Stimulated activated CD4-positive, alpha-beta T cell treated with anti-CD3 and anti-CD28 coated beads, Interleukin-12 subunit alpha, Interleukin-12 subunit beta, amount 100 ng/mL, for 24 hours (primary cell): ENCODE results near the gene SYT12.
"Not testable (repeated sequence)": the region's sequence is repeated elsewhere in the genome, so short reads cannot be mapped to it uniquely, and the experiment has no call there.

Source experiments
- DNase-seq, 2 experiments: peaks; one replicate each; pipeline ENCODE4 v3.0.0-alpha.2; 2020; ENCODE audit warnings: low read depth in 2 of 2

SYT12 gene

GRCh38 chr11:66996609-66997273 is 26.2 kb upstream of the SYT12 start:
- DNase-seq, result no peak

GRCh38 chr11:66999555-66999954 is 23.4 kb upstream of the SYT12 start:
- no peak for DNase-seq

- DNase-seq, result no peak
Observed at GRCh38 chr11:67001332-67001731, 21.6 kb upstream of the SYT12 start.

- no peak for DNase-seq
Observed at GRCh38 chr11:67002297-67002913, 20.5 kb upstream of the SYT12 start.

GRCh38 chr11:67002921-67003411 is 20.0 kb upstream of the SYT12 start:
- DNase-seq, result no peak

GRCh38 chr11:67005200-67005599 is 17.7 kb upstream of the SYT12 start:
- not testable (repeated sequence) for DNase-seq

- peak in 1 of 2 experiments; percentile 15 for DNase-seq
Observed at GRCh38 chr11:67006029-67006884, 16.7 kb upstream of the SYT12 start.

GRCh38 chr11:67007126-67007525 is 15.8 kb upstream of the SYT12 start:
- DNase-seq, result no peak

GRCh38 chr11:67010296-67010905 is 12.5 kb upstream of the SYT12 start:
- no peak for DNase-seq

GRCh38 chr11:67013511-67014045 is 9.4 kb upstream of the SYT12 start:
- no peak for DNase-seq

GRCh38 chr11:67014343-67014742 is 8.6 kb upstream of the SYT12 start:
- DNase-seq, result no peak

- no peak for DNase-seq
Observed at GRCh38 chr11:67015048-67015447, 7.9 kb upstream of the SYT12 start.

- no peak for DNase-seq
Observed at GRCh38 chr11:67016550-67016949, 6.4 kb upstream of the SYT12 start.

- no peak for DNase-seq
Observed at GRCh38 chr11:67020949-67021348, 2.0 kb upstream of the SYT12 start.

- DNase-seq, result no peak
Observed at GRCh38 chr11:67022341-67022933, 497 bp upstream of the SYT12 start.

- no peak for DNase-seq
Observed at GRCh38 chr11:67023957-67024353, 1.0 kb downstream of the SYT12 start.

GRCh38 chr11:67024410-67024809 is 1.5 kb downstream of the SYT12 start:
- DNase-seq, result peak in 1 of 2 experiments; percentile 45

GRCh38 chr11:67024966-67025365 is 2.0 kb downstream of the SYT12 start:
- no peak for DNase-seq

- DNase-seq, result no peak
Observed at GRCh38 chr11:67025750-67026149, 2.8 kb downstream of the SYT12 start.

GRCh38 chr11:67026941-67027340 is 4.0 kb downstream of the SYT12 start:
- DNase-seq, result no peak

- DNase-seq, result no peak
Observed at GRCh38 chr11:67027483-67027930, 4.6 kb downstream of the SYT12 start.
